HepG2 (cell line): Measurements from ENCODE around the gene FAM72D. TPM values are rescaled to one million over a fixed set of nuclear protein-coding genes. Genes with fewer than 3 reads are reported as not detected.
A peak's percentile ranks its signal among the peaks of the same experiment; 100 is the strongest.
"Not testable (repeated sequence)": the region's sequence is repeated elsewhere in the genome, so short reads cannot be mapped to it uniquely, and the experiment has no call there.

Experiments
- ATAC-seq: fragments of 200-7000 bp; cut with Tn5 transposase; 3 replicates; pipeline ENCODE4 v1.9.1; 2020; ENCODE audit warnings: mild to moderate bottlenecking, moderate library complexity
- BruUV-seq: library from RNA; stranded (reverse); fragments of 400-500 nt; replicated peaks from 2 replicates; lab custom pipeline; 2021; lab: Mats Ljungman, UMichigan
- CTCF ChIA-PET: fragments of 300-600 bp; formaldehyde crosslinking; extraction: SDS; loops from one replicate; lab custom pipeline; 2021; ENCODE audit warnings: low total read pairs, inconsistent platforms, low intra/inter-chr PET ratio; lab: Yijun Ruan, JAX
- POLR2A ChIA-PET: fragments of 350-600 bp; sonication (Branson Sonifier 250); formaldehyde crosslinking; loops from one replicate; lab custom pipeline; 2020; ENCODE audit warnings: antibody characterized with exemption, inconsistent platforms; lab: Yijun Ruan, JAX
- DNase-seq: peaks from one replicate; pipeline ENCODE4 v3.0.0-alpha.2; 2015; ENCODE audit warnings: low spot score
- FAIRE-seq: peaks from 3 replicates; lab custom pipeline; 2011; peaks lifted over from hg19 to GRCh38; lab: Jason Lieb, UNC
- H2AFZ ChIP-seq: one replicate; pipeline ENCODE4 v1.6.1; 2011; ENCODE audit warnings: low read length, inconsistent platforms
- H3K27ac ChIP-seq: fragments of 300-600 bp; 3 replicates; pipeline ENCODE4 v1.8.0; 2011; ENCODE audit warnings: mixed run types, mild to moderate bottlenecking, mixed read lengths, low read length, inconsistent platforms; ENCODE audit not compliant: insufficient read depth; ENCODE audit errors: extremely low read length
- H3K27me3 ChIP-seq, 2 experiments: fragments of 200-600 bp in 1 of 2; 2 replicates in 1 of 2; 3 replicates in 1 of 2; pipeline versions ENCODE4 v1.6.0 to v1.8.0; 2011; ENCODE audit warnings: low read length in 2 of 2, mild to moderate bottlenecking in 2 of 2, moderate library complexity in 2 of 2, inconsistent platforms in 1 of 2; ENCODE audit not compliant: insufficient read depth in 2 of 2, control insufficient read depth in 1 of 2
- H3K36me3 ChIP-seq, 2 experiments: fragments of 200-600 bp in 1 of 2; replicated peaks in 1 of 2; 2 replicates in 1 of 2; 3 replicates in 1 of 2; pipeline versions ENCODE4 v1.5.1 to v1.8.0; 2011; ENCODE audit warnings: low read length in 2 of 2, inconsistent platforms in 1 of 2; ENCODE audit not compliant: insufficient read depth in 2 of 2, control insufficient read depth in 1 of 2
- H3K4me1 ChIP-seq: 2 replicates; pipeline ENCODE4 v1.5.1; 2012; ENCODE audit warnings: low read length, inconsistent platforms; ENCODE audit not compliant: insufficient read depth
- H3K4me2 ChIP-seq: 2 replicates; pipeline ENCODE4 v1.6.0; 2011; ENCODE audit warnings: low read depth, low read length, inconsistent platforms
- H3K4me3 ChIP-seq, 3 experiments: fragments of 200-600 bp in 1 of 3; sonication (generic), shearing (Covaris generic) in 1 of 3; replicated peaks in 1 of 3; 2 replicates each; pipeline ENCODE4 v1.5.1; 2011 to 2016; ENCODE audit warnings: low read length in 3 of 3, inconsistent platforms in 2 of 3, low read depth in 2 of 3, mild to moderate bottlenecking in 2 of 3, control low read depth in 1 of 3, mixed read lengths in 1 of 3; ENCODE audit not compliant: insufficient read depth in 1 of 3
- H3K79me2 ChIP-seq: one replicate; pipeline ENCODE4 v1.6.1; 2011; ENCODE audit warnings: low read length, inconsistent platforms; ENCODE audit not compliant: insufficient read depth
- H3K9ac ChIP-seq: 2 replicates; pipeline ENCODE4 v1.6.0; 2011; ENCODE audit warnings: mild to moderate bottlenecking, low read depth, low read length, inconsistent platforms; ENCODE audit not compliant: insufficient read depth
- H3K9me3 ChIP-seq: 2 replicates; pipeline ENCODE4 v1.5.1; 2012; ENCODE audit warnings: mild to moderate bottlenecking, low read length
- H4K20me1 ChIP-seq: 2 replicates; pipeline ENCODE4 v1.6.0; 2011; ENCODE audit warnings: inconsistent platforms, mild to moderate bottlenecking, low read length, moderate library complexity; ENCODE audit not compliant: insufficient read depth
- WGBS: methylation state at CpG from one replicate; pipeline ENCODE4 v1.1.6; 2017; ENCODE audit warnings: low lambda C conversion rate; 5-methylcytosine and 5-hydroxymethylcytosine counted together
- in situ Hi-C: cut with HindIII; loops from 2 replicates; pipeline ENCODE4 v1.10.0; 2017; ENCODE audit warnings: low pct_unique_long_range_greater_than_20kb; ENCODE audit not compliant: extremely low pct_ligation_motif_present
- intact Hi-C: fragments of 100-400 bp; cut with micrococcal nuclease; formaldehyde crosslinking; loops from one replicate; pipeline ENCODE4 v1.10.0; 2022; ENCODE audit not compliant: unreplicated experiment
- polyA plus RNA-seq, 8 experiments: library from polyadenylated mRNA; depleted of rRNA in 3 of 8; stranded (reverse) in 7 of 8; unstranded in 1 of 8; fragments of >200 nt; fragmentation: Illumina TruSeq in 4 of 8; extraction: Trizol in 4 of 8; gene quantifications; 2 replicates each; pipeline versions ENCODE4 v1.2.1 to v1.2.3, GENCODE V29; 2011 to 2016; ENCODE audit warnings: low read depth in 4 of 8, missing spikeins in 1 of 8, mixed read lengths in 1 of 8; ENCODE audit not compliant: insufficient read depth in 1 of 8
- total RNA-seq, 5 experiments: library from RNA; depleted of rRNA; stranded (reverse); fragments of >200 nt; fragmentation: Illumina TruSeq; extraction: Trizol; gene quantifications; 2 replicates each; pipeline ENCODE4 v1.2.3, GENCODE V29; 2016; ENCODE audit warnings: low read depth in 1 of 5

Gene FAM72D
- total and polyA plus RNA-seq, 2 of the 13 experiments (the other 11 are each of a cell fraction or from before 2014, with no cell fraction given), result 3.7 to 4.4 TPM

DNA sequence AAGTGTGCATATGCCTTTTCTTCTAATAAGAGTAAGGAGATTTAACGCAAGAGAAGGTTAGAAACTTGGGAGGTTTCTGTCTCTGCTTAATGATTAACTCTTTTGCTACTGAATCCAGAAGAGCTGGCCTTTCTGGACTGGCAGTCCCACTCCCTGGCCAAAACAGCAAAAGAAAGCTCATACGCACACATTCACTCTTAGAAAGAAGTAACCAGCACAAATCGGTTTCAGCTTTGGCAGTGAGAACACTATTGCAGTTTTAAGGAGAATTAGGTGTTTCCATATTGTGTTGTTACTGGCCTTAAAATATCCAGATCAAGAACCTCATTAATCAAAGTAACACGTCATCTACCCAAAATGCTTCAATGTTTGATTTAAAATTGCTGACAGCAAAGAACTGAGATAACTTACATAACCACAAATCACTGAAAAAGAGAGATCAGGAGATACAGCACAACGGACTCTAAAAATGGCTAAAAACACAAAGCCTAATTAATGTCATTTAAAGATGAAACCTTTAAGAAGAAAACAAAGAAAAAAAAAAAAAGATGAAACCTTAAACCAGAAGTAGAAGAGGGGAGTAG lies 16.9 kb upstream of the FAM72D start:
- ATAC-seq, result peak; percentile 91
- BruUV-seq, POLR2A ChIA-PET, H3K9ac ChIP-seq, H2AFZ ChIP-seq, H3K9me3 ChIP-seq, H3K4me3 ChIP-seq, H3K36me3 ChIP-seq, H3K27ac ChIP-seq, DNase-seq, intact Hi-C loops, H3K4me1 ChIP-seq, in situ Hi-C loops, H3K79me2 ChIP-seq, FAIRE-seq, H4K20me1 ChIP-seq, CTCF ChIA-PET, H3K27me3 ChIP-seq, H3K4me2 ChIP-seq: not testable (repeated sequence)
- no CpG with 5 or more reads among the region's 5 CpGs for WGBS

DNA sequence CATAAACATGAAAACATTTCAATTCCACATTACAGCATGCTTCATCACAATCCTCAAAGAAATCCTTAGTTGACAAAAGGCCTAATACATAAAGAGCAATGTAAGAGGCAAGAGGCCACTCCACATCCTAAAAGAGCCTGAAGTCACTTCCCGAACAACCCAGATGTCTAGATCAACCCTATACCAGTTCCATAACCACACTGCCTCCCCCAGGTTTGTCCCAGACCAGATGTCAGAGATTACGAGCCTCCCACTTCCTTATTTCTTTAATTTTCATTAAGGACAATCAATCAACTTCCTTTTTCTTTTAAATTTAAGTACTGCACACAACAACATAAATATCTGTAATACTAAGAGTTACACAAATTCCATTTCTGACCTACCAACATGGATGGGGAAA lies 16.0 kb upstream of the FAM72D start:
- FAIRE-seq, BruUV-seq, POLR2A ChIA-PET, H3K27me3 ChIP-seq, intact Hi-C loops, DNase-seq, H3K4me2 ChIP-seq, H3K4me3 ChIP-seq, H3K36me3 ChIP-seq, H2AFZ ChIP-seq, H3K4me1 ChIP-seq, CTCF ChIA-PET, in situ Hi-C loops, H3K9ac ChIP-seq, H3K9me3 ChIP-seq, H3K27ac ChIP-seq, H3K79me2 ChIP-seq, ATAC-seq, H4K20me1 ChIP-seq: not testable (repeated sequence)
- 91% methylated on average over 2 of the region's 2 CpGs for WGBS

DNA sequence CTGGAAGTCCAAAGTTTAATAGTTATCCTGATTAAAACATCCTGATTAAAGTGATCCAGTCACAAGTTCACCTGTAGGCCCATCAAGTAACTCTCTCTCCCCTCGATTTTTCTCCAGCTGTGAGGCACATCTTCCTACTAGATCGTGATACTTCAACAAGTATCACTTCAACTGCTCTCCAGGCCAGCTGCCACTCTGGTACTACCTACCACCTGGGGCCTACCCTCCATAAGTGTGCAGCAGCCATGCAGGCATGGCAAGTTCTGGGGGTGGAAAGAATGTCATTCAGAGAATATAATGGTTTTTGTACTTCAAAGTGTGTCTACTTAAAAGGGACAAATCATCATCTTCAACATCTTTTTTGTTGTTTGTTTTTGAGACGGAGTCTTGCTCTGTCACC lies 15.6 kb upstream of the FAM72D start:
- H3K9ac ChIP-seq, H3K4me2 ChIP-seq, FAIRE-seq, BruUV-seq, H3K4me3 ChIP-seq, intact Hi-C loops, CTCF ChIA-PET, in situ Hi-C loops, H4K20me1 ChIP-seq, POLR2A ChIA-PET, H3K36me3 ChIP-seq, H3K27ac ChIP-seq, ATAC-seq, H3K9me3 ChIP-seq, H2AFZ ChIP-seq, H3K27me3 ChIP-seq, H3K4me1 ChIP-seq, H3K79me2 ChIP-seq, DNase-seq: not testable (repeated sequence)
- WGBS, result 88% methylated on average over 2 of the region's 3 CpGs

GRCh38 chr1:145082483-145083255 lies 13.1 kb upstream of the FAM72D start:
- H2AFZ ChIP-seq, H3K9ac ChIP-seq, H3K4me3 ChIP-seq, FAIRE-seq, POLR2A ChIA-PET, CTCF ChIA-PET, H3K4me1 ChIP-seq, H4K20me1 ChIP-seq, H3K27me3 ChIP-seq, in situ Hi-C loops, BruUV-seq, intact Hi-C loops, H3K79me2 ChIP-seq, H3K36me3 ChIP-seq, H3K27ac ChIP-seq, H3K9me3 ChIP-seq, ATAC-seq, DNase-seq, H3K4me2 ChIP-seq: not testable (repeated sequence)
- WGBS, result 94% methylated on average over 4 of the region's 7 CpGs
